SK-N-SH (cell line): ENCODE results near the gene FNTB. TPM values are rescaled to one million over a fixed set of nuclear protein-coding genes. Genes with fewer than 3 reads are reported as not detected.

Experiments used
- CTCF ChIA-PET: fragments of 300-600, 350-600 bp; formaldehyde crosslinking; extraction: SDS; loops from one replicate; lab custom pipeline; 2021; lab: Yijun Ruan, JAX
- POLR2A ChIA-PET: fragments of 350-600 bp; sonication (Branson Sonifier 250); formaldehyde crosslinking; extraction: SDS; loops from one replicate; lab custom pipeline; 2020; ENCODE audit warnings: antibody characterized with exemption, inconsistent platforms; lab: Yijun Ruan, JAX
- DNase-seq: peaks from one replicate; pipeline ENCODE4 v3.0.0; 2012
- H2AFZ ChIP-seq: fragments of 200-600 bp; sonication (generic); 2 replicates; pipeline ENCODE4 v1.8.1; 2016; ENCODE audit warnings: antibody characterized with exemption, mild to moderate bottlenecking, low read depth
- H3F3A ChIP-seq: fragments of 200-600 bp; sonication (generic); replicated peaks from 2 replicates; pipeline ENCODE3; 2016; ENCODE audit warnings: antibody characterized with exemption, mild to moderate bottlenecking; ENCODE audit not compliant: insufficient read depth
- H3K27ac ChIP-seq, 2 experiments: fragments of 200-500 bp in 1 of 2; fragments of 200-600 bp in 1 of 2; sonication (Bioruptor generic) in 1 of 2; sonication (generic), shearing (Covaris generic) in 1 of 2; 2 replicates each; pipeline versions ENCODE4 v1.5.1 to v1.6.1; 2014 to 2016; ENCODE audit warnings: low read depth in 2 of 2, inconsistent platforms in 1 of 2, low read length in 1 of 2, mild to moderate bottlenecking in 1 of 2, mixed read lengths in 1 of 2
- H3K27me3 ChIP-seq: fragments of 200-600 bp; sonication (generic), shearing (Covaris generic); 2 replicates; pipeline ENCODE4 v1.6.1; 2016; ENCODE audit warnings: mixed run types; ENCODE audit not compliant: insufficient read depth
- H3K36me3 ChIP-seq, 2 experiments: fragments of 200-500 bp in 1 of 2; fragments of 200-600 bp in 1 of 2; sonication (Bioruptor generic) in 1 of 2; sonication (generic) in 1 of 2; replicated peaks in 1 of 2; 2 replicates each; pipeline versions ENCODE3 to v1.5.1; 2014 to 2016; ENCODE audit warnings: low read length in 1 of 2, mild to moderate bottlenecking in 1 of 2; ENCODE audit not compliant: insufficient read depth in 2 of 2, control insufficient read depth in 1 of 2
- H3K4me1 ChIP-seq, 2 experiments: fragments of 200-500 bp in 1 of 2; fragments of 200-600 bp in 1 of 2; sonication (Bioruptor generic) in 1 of 2; sonication (generic), shearing (Covaris generic) in 1 of 2; 2 replicates each; pipeline versions ENCODE4 v1.5.1 to v1.6.1; 2014 to 2016; ENCODE audit warnings: low read depth in 1 of 2, low read length in 1 of 2, mixed run types in 1 of 2; ENCODE audit not compliant: insufficient read depth in 2 of 2, control insufficient read depth in 1 of 2
- H3K4me2 ChIP-seq: fragments of 200-600 bp; sonication (generic), shearing (Covaris generic); 2 replicates; pipeline ENCODE4 v1.6.1; 2017; ENCODE audit warnings: mixed run types
- H3K4me3 ChIP-seq, 2 experiments: fragments of 200-500 bp in 1 of 2; fragments of 200-600 bp in 1 of 2; sonication (Bioruptor generic) in 1 of 2; sonication (generic), shearing (Covaris generic) in 1 of 2; 2 replicates each; pipeline versions ENCODE4 v1.5.1 to v1.8.1; 2014 to 2016; ENCODE audit warnings: low read depth in 2 of 2, inconsistent platforms in 1 of 2, low read length in 1 of 2, mild to moderate bottlenecking in 1 of 2, mixed read lengths in 1 of 2, moderate library complexity in 1 of 2
- H3K79me2 ChIP-seq: fragments of 200-600 bp; sonication (generic); 2 replicates; pipeline ENCODE4 v1.8.1; 2017; ENCODE audit warnings: mild to moderate bottlenecking; ENCODE audit not compliant: insufficient read depth
- H3K9ac ChIP-seq: fragments of 200-600 bp; sonication (generic); 2 replicates; pipeline ENCODE4 v1.6.1; 2017; ENCODE audit warnings: mixed run types
- H3K9me2 ChIP-seq: fragments of 200-600 bp; sonication (generic); 2 replicates; pipeline ENCODE4 v1.6.1; 2017; ENCODE audit warnings: mixed run types
- H3K9me3 ChIP-seq: fragments of 200-600 bp; sonication (generic); 2 replicates; pipeline ENCODE4 v1.6.1; 2017; ENCODE audit warnings: mixed run types, mild to moderate bottlenecking, moderate library complexity
- H4K20me1 ChIP-seq: fragments of 200-600 bp; sonication (generic); 2 replicates; pipeline ENCODE4 v1.6.1; 2017; ENCODE audit warnings: mild to moderate bottlenecking, mixed run types; ENCODE audit not compliant: insufficient read depth
- ELF1 ChIP-seq: IDR thresholded peaks from 2 replicates; pipeline ENCODE4 v1.4.0; 2012
- EP300 ChIP-seq, 2 experiments: IDR thresholded peaks; 2 replicates each; pipeline versions ENCODE4 v1.4.0 to v1.6.1; 2012; ENCODE audit warnings: borderline replicate concordance in 1 of 2, low read depth in 1 of 2, low read length in 1 of 2
- FOSL2 ChIP-seq: IDR thresholded peaks from 2 replicates; pipeline ENCODE4 v1.4.0; 2012; ENCODE audit warnings: low read depth, mild to moderate bottlenecking, moderate library complexity, borderline replicate concordance
- FOXJ3 ChIP-seq: sonication (generic); formaldehyde crosslinking; IDR thresholded peaks from 2 replicates; pipeline ENCODE4 v1.5.1; 2020; ENCODE audit warnings: mild to moderate bottlenecking, missing genetic modification reagents
- FOXM1 ChIP-seq: IDR thresholded peaks from 2 replicates; pipeline ENCODE4 v1.4.0; 2012; ENCODE audit warnings: low read depth, mild to moderate bottlenecking
- GABPA ChIP-seq: IDR thresholded peaks from 2 replicates; pipeline ENCODE4 v1.4.0; 2012; ENCODE audit warnings: low read depth, mild to moderate bottlenecking
- GATA2 ChIP-seq: sonication (generic); formaldehyde crosslinking; IDR thresholded peaks from 2 replicates; pipeline ENCODE4 v1.5.0; 2020; ENCODE audit warnings: mild to moderate bottlenecking, missing genetic modification reagents
- JUND ChIP-seq: IDR thresholded peaks from 2 replicates; pipeline ENCODE4 v1.4.0; 2012
- MXI1 ChIP-seq: IDR thresholded peaks from 2 replicates; pipeline ENCODE4 v1.6.1; 2012; ENCODE audit warnings: mild to moderate bottlenecking, low read depth, low read length, improper control_type of control experiment
- NFIC ChIP-seq: IDR thresholded peaks from 2 replicates; pipeline ENCODE4 v1.4.0; 2012; ENCODE audit warnings: borderline replicate concordance
- NRF1 ChIP-seq: IDR thresholded peaks from 2 replicates; pipeline ENCODE4 v1.6.1; 2012; ENCODE audit warnings: low read depth, mild to moderate bottlenecking, low read length
- POLR2AphosphoS5 ChIP-seq: IDR thresholded peaks from 2 replicates; pipeline ENCODE4 v1.6.1; 2012; ENCODE audit warnings: low read depth, low read length
- RAD21 ChIP-seq: IDR thresholded peaks from 2 replicates; pipeline ENCODE4 v1.6.1; 2012; ENCODE audit warnings: mild to moderate bottlenecking, low read length
- REST ChIP-seq: IDR thresholded peaks from 2 replicates; pipeline ENCODE4 v1.6.1; 2012; ENCODE audit warnings: mild to moderate bottlenecking, low read depth, low read length, moderate library complexity
- RXRA ChIP-seq: IDR thresholded peaks from 2 replicates; pipeline ENCODE4 v1.4.0; 2012; ENCODE audit warnings: low read depth, mild to moderate bottlenecking, borderline replicate concordance
- SMC3 ChIP-seq: IDR thresholded peaks from 2 replicates; pipeline ENCODE4 v1.6.1; 2012; ENCODE audit warnings: low read depth, low read length, improper control_type of control experiment
- TCF12 ChIP-seq: IDR thresholded peaks from 2 replicates; pipeline ENCODE4 v1.4.0; 2012
- YY1 ChIP-seq: IDR thresholded peaks from 2 replicates; pipeline ENCODE4 v1.4.0; 2012; ENCODE audit warnings: low read depth, mild to moderate bottlenecking
- WGBS: methylation state at CpG from one replicate; pipeline ENCODE4 v1.1.6; 2017; ENCODE audit warnings: low lambda C conversion rate; 5-methylcytosine and 5-hydroxymethylcytosine counted together
- polyA plus RNA-seq, 3 experiments: library from polyadenylated mRNA; depleted of rRNA; stranded (reverse); fragments of >200 nt; gene quantifications; 2 replicates each; pipeline ENCODE4 v1.2.3, GENCODE V29; 2012
- TF ChIP-seq, protein P1 (sequence below): IDR thresholded peaks from 2 replicates; pipeline ENCODE4 v1.4.0; 2012; ENCODE audit warnings: low read depth, borderline replicate concordance
- TF ChIP-seq, protein P2 (sequence below): IDR thresholded peaks from 2 replicates; pipeline ENCODE4 v1.4.0; 2012; ENCODE audit warnings: low read depth, borderline replicate concordance
- TF ChIP-seq, protein P3 (sequence below): fragments of 150-350 bp; IDR thresholded peaks from 2 replicates; pipeline ENCODE4 v1.6.1; 2016; ENCODE audit warnings: mild to moderate bottlenecking, low read depth, low read length

The FNTB gene
- polyA plus RNA-seq, 1 of the 3 experiments (the other 2 are of a cell fraction) = 18.4 TPM

GRCh38 chr14:65032319-65032718 lies 45.6 kb downstream of the FNTB start:
- no peak for DNase-seq
- POLR2A ChIA-PET = no interaction called here
- Histone ChIP-seq H3K9me3 (no peaks in the 10 kb centered on the region), H3K4me1 (peaks cover 0 to 6% of the 10 kb centered on the region in 2 experiments; a peak in 1 of 4 replicates), H3K27me3 (no peaks in the 10 kb centered on the region), H3K79me2 (no peaks in the 10 kb centered on the region), H3F3A (no peaks in the 10 kb centered on the region), H3K4me3 (no peak overlapping the region), H3K9ac (no peak overlapping the region), H3K36me3 (peaks cover 9 to 17% of the 10 kb centered on the region in 2 experiments), H4K20me1 (no peaks in the 10 kb centered on the region), H3K4me2 (no peak overlapping the region), H3K9me2 (no peaks in the 10 kb centered on the region), H3K27ac (no peak overlapping the region), H2AFZ (no peak overlapping the region)
- 97% methylated on average over 11 of the region's 11 CpGs for WGBS
- CTCF ChIA-PET = interaction anchor here (5.2 kb wide), 1 partner anchor 12 kb away, joined by 30 read pairs; no protein-coding TSS in a partner anchor
- TF ChIP-seq SMC3 (no peak), EP300 (IDR thresholded peaks at IDR 0.05; ENCODE audit: borderline replicate concordance in 1 of 2, low read depth in 1 of 2, low read length in 1 of 2) (no peak), TCF12 (no peak)

- H2AFZ ChIP-seq = no peak overlapping the region
- H3K9me3 ChIP-seq = no peaks in the 10 kb centered on the region
- peaks cover 0 to 6% of the 10 kb centered on the region in 2 experiments; a peak in 1 of 4 replicates for H3K4me1 ChIP-seq
- WGBS = 97% methylated on average over 3 of the region's 3 CpGs
- no peaks in the 10 kb centered on the region for H3K9me2 ChIP-seq
- H4K20me1 ChIP-seq = no peaks in the 10 kb centered on the region
- no peaks in the 10 kb centered on the region for H3F3A ChIP-seq
- peaks cover 9 to 12% of the 10 kb centered on the region in 2 experiments for H3K36me3 ChIP-seq
- H3K27ac ChIP-seq = no peak overlapping the region
- no peak for DNase-seq
- H3K4me3 ChIP-seq = no peak overlapping the region
- H3K9ac ChIP-seq = no peak overlapping the region
- H3K27me3 ChIP-seq = no peaks in the 10 kb centered on the region
- ChIA-PET POLR2A (no interaction called here), CTCF (interaction anchor here (1.0 kb wide), 1 partner anchor 7 kb away, joined by 3 read pairs; no protein-coding TSS in a partner anchor)
- H3K79me2 ChIP-seq = no peaks in the 10 kb centered on the region
- no peak for TF ChIP-seq MXI1
- TF ChIP-seq POLR2AphosphoS5 = no peak
- TF ChIP-seq RXRA = no peak
- TF ChIP-seq EP300 (IDR thresholded peaks at IDR 0.05; ENCODE audit: borderline replicate concordance in 1 of 2, low read depth in 1 of 2, low read length in 1 of 2) = no peak
- no peak for TF ChIP-seq RAD21
- no peak for TF ChIP-seq FOSL2
- no peak for TF ChIP-seq JUND
- TF ChIP-seq FOXJ3 = no peak
- no peak for TF ChIP-seq YY1
- no peak for TF ChIP-seq FOXM1
- no peak for TF ChIP-seq ELF1
- TF ChIP-seq, protein P1, sequence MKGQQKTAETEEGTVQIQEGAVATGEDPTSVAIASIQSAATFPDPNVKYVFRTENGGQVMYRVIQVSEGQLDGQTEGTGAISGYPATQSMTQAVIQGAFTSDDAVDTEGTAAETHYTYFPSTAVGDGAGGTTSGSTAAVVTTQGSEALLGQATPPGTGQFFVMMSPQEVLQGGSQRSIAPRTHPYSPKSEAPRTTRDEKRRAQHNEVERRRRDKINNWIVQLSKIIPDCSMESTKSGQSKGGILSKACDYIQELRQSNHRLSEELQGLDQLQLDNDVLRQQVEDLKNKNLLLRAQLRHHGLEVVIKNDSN = no peak
- TF ChIP-seq REST = no peak
- no peak for TF ChIP-seq TCF12
- TF ChIP-seq GATA2 (CRISPR knock-in tag) = no peak
- TF ChIP-seq, protein P2, sequence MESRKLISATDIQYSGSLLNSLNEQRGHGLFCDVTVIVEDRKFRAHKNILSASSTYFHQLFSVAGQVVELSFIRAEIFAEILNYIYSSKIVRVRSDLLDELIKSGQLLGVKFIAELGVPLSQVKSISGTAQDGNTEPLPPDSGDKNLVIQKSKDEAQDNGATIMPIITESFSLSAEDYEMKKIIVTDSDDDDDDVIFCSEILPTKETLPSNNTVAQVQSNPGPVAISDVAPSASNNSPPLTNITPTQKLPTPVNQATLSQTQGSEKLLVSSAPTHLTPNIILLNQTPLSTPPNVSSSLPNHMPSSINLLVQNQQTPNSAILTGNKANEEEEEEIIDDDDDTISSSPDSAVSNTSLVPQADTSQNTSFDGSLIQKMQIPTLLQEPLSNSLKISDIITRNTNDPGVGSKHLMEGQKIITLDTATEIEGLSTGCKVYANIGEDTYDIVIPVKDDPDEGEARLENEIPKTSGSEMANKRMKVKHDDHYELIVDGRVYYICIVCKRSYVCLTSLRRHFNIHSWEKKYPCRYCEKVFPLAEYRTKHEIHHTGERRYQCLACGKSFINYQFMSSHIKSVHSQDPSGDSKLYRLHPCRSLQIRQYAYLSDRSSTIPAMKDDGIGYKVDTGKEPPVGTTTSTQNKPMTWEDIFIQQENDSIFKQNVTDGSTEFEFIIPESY = no peak
- no peak for TF ChIP-seq NRF1
- TF ChIP-seq NFIC = no peak
- TF ChIP-seq GABPA = no peak
- TF ChIP-seq, protein P3, sequence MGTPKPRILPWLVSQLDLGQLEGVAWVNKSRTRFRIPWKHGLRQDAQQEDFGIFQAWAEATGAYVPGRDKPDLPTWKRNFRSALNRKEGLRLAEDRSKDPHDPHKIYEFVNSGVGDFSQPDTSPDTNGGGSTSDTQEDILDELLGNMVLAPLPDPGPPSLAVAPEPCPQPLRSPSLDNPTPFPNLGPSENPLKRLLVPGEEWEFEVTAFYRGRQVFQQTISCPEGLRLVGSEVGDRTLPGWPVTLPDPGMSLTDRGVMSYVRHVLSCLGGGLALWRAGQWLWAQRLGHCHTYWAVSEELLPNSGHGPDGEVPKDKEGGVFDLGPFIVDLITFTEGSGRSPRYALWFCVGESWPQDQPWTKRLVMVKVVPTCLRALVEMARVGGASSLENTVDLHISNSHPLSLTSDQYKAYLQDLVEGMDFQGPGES = no peak
- H3K4me2 ChIP-seq = no peak overlapping the region
These were observed 46.5 kb downstream of the FNTB start for GRCh38 chr14:65033181-65033580.
